HL-60/S4 treated with phorbol 12-myristate 13-acetate at 8.2 ng/mL for 4 days and 3 days (cell line): ENCODE data around the gene SULT1A2.
"Not testable (repeated sequence)": the region's sequence is repeated elsewhere in the genome, so short reads cannot be mapped to it uniquely, and the experiment has no call there.

Experiments
- in situ Hi-C: fragments of 300-500 bp; cut with MboI; formaldehyde crosslinking; loops from 2 replicates; pipeline ENCODE4 v1.15.0; 2022; ENCODE audit warnings: low sequenced_read_pairs

Gene SULT1A2

GRCh38 chr16:28609631-28610594 lies 13.1 kb upstream of the SULT1A2 start, which contains the start of gene SULT1A1:
SULT1A1 (minus strand) TSS chr16:28610044; CDS start chr16:28608855, 1,189 bp downstream.
- in situ Hi-C loops, result no loop called here

DNA sequence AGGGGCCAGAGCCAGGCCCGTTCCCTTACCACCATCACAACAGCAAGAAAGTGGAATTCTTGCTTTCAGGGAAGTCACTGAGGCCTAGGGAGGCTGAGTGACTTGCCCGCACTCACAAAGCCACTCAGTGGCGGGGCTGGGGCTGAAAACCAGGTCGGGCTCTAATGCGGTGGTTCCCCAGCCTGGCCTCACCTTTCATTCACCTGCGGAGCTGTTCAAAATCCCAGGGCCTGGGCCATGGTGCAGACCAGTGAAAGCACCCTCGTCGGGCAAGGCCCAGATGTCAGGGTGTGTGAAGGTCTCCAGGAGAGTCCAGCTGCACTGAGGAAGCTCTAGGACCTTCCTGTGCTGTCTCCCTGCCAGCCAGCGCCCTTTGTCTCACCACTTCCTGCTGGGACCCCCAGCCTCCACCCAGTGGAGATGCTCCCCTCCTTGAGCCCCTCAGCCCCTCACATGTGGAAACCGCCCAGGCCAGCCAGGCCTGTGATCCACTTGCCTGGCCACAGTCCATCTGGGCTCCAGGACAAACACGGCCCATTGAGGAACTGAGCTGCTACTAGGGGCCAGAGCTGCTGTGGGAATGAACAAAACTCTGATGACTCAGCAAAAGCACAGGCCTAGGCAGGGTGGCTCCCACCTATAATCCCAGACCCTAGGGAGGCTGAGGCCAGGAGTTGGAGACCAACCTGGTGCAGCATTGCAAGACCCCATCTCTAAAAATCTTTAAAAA lies 12.2 kb upstream of the SULT1A2 start:
- in situ Hi-C loops, result not testable (repeated sequence)

GRCh38 chr16:28608496-28608808 lies 11.6 kb upstream of the SULT1A2 start:
- in situ Hi-C loops, result not testable (repeated sequence)

DNA sequence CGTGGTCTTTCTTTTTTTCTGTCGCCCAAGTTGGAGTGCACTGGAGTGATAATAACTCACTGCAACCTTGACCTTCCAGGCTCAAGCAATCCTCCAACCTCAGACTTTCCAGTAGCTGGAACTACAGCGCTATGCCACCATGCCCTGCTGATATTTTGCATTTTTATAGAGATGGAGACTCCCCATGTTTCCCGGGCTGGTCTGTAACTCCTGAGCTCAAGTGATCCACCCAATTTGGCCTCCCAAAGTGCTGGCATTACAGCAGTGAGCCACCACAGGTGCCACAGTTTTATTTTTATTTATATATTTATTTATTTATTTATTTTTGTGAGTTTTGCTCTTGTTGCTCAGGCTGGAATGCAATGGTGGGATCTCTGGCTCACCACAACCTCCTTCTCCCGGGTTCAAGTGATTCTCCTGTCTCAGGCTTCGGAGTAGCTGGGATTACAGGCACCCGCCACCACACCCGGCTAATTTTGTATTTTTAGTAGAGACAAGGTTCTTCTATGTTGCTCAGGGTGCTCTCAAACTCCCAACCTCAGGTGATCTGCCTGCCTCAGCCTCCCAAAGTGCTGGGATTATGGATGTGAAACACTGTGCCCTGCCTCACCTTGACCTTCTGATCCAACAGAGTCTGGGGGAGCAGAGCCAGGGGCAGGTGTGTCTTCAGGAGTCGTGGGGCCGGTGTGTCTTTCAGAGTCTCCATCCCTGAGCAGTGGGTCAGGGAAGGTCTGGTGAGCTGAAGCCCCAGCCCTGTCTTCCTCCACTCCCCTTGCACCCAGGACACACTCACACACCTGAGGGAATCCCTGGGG lies 11.0 kb upstream of the SULT1A2 start:
- in situ Hi-C loops, result not testable (repeated sequence)

- in situ Hi-C loops, result no loop called here
Observed at GRCh38 chr16:28607116-28607623, 10.3 kb upstream of the SULT1A2 start.

DNA sequence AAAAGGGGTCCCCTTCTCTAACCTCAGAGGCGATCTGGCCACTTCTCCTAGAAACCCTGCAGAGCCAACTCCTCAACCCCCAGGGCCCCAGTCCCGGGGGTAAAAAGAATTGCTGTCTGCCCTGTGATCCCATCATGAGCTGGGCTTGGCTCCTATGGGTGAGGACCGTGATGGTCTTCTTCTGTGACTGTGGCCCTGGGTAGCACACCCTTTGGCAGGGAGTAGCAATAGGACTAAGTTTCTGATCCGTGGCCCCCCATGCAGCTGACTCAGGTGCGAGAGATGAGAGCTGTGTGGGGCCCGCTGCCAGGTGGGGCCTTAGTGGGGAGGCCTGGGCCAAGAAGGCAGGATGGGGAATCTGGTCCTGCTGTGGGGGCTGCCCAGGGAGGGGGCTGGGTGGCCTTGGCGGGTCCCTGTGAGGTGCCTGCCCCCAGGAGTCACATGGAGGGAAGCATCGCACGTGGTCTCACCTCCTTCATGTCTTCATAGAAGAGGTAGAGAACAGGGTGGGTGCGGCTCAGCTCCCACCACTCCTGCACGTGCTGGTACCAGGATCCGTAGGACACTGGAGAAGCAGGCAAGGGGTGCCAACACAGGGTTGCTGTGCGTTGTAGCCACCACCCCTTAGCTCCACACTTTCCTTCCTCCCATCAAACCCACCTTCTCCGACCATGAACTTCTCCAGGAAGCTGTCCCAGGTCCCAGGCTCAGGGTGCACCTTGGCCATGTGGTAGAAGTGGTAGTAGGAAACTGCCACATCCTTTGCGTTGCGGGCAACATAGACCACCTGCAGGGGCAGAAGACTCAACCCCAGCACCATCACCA lies 9.7 kb upstream of the SULT1A2 start:
- in situ Hi-C loops, result no loop called here

- in situ Hi-C loops, result no loop called here
Observed at GRCh38 chr16:28604186-28604565, 7.3 kb upstream of the SULT1A2 start.

- in situ Hi-C loops, result no loop called here
Observed at GRCh38 chr16:28603381-28604185, 6.7 kb upstream of the SULT1A2 start.

GRCh38 chr16:28602529-28602928 lies 5.7 kb upstream of the SULT1A2 start:
- in situ Hi-C loops, result no loop called here

DNA sequence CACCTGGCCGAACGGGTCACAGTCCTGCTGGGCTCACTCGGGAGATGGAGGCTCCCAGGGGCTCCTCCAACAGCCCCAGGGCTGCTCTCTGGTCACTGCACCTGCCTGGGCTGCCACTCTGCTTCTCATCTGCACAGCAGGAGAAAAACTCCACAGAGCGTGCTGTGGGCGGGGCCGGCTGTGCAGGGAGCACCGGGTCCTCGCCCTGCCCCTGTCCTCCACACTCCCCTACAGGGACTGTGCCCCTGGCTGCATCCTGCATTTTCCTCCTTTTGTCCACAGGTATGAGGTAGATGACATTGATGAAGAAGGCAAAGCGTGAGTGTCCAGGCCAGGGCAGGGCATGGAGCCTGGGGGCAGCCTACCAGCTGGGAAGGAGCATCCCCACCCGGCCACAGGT lies 5.2 kb upstream of the SULT1A2 start:
- in situ Hi-C loops, result not testable (repeated sequence)

DNA sequence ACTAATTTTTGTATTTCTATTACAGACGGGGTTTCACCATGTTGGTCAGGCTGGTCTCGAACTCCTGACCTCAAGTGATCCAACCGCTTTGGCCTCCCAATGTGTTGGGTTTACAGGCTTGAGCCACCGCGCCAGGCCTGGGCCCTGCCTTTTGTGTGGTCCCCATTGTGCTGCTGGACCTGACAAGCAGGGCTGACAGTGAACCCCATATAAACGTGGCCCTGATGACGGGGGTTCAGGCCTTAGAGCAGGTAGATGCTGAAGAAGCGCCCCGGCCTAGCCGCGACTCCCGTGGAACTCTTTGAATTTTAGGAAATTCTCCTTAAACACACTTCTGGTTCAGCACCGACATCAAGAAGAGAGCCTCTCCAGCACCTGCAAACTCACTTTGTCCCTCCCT lies 4.7 kb upstream of the SULT1A2 start:
- in situ Hi-C loops, result not testable (repeated sequence)

DNA sequence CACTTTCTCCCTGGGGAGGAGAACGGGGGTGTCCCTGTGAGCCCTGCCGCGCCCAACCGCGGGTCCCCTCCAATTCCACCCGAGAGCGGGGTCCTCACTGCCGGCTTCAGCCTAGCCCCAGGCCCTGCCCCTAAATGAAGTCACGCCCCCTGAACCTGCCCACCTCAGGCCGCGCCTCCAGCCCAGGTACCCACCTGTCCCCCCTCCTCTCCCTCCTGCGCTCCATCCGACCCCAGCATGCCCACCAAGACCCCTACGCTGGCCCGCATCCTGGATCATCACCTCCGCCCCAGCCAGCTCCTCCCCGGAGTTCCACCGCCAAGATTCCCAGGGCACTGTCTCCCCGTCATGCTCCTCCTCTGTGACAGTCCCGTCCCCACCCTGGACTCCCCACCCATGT lies 4.1 kb upstream of the SULT1A2 start:
- in situ Hi-C loops, result not testable (repeated sequence)

DNA sequence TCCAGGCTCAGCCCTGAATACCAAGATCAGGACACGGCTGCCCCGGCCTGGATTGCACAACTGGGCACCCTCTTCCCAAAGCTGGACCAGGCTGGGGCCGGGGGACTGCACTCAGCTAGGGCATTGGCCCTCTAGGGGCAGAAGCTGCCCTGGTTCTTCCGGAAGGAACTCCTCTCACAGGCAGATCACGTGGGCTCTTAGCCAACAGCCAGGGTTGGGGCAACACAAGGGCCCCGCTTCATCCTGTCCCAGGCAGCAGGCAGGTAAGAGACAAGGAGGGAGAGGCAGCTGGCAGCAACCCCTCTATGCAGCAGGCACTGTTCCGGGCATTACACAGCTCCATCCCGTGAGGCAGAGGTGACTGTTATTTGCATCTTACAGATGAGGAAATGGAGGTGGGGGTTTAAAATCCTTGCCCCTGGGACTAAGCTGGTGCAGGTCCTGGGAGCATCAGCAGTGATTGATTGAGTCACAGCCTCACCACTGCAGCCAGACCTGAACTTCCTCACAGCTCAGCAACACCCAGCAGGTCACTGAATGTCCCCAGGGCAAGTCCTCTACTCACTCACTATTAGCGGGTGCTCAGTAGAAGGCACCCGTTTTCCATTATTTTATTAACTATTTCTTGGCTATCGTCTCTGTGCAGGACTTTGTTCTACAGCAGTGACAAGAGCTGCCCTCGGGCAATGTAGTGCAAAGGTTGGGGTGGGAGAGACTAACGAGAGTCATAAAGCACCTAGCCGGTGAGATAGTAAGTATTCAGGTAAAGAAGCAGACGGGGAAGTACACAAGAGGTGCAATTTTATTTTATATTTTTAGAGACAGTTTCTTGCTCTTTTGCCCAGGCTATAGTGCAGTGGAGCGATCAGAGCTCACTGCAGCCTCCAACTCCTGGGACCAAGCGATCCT lies 2.8 kb upstream of the SULT1A2 start:
- in situ Hi-C loops, result loop anchor here (25.0 kb wide), 1 partner anchor 312 kb away; the partner anchor contains the start of gene SBK1

DNA sequence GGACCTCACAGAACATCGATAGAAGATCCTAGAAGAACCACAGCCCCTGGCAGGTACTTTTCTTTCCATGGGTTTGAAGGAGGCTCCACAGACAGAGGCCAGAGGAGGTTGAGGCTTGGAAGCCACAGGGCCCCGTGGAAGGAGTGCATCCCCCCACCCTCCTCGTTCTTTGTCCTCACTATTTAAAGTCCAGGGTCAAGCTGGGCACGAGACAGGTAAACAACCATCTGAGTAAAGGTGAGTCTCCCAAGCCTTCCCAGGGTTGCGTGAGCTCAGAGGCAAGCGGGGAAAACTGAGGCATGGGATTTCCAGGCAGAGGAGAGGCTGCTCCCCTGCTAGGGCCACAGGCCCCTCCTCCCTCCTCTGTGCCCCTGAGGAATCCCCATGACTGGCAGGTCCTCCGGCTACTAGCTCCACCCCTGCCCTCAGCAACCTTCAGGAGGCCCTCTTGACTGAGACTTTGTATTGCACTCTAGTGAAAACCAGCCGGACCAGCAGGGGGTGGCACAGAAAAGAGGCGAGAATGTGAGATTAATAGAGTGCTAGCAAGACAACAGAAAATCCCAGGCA lies 927 bp upstream of the SULT1A2 start:
- in situ Hi-C loops, result loop anchor here (25.0 kb wide), 1 partner anchor 310 kb away; the partner anchor contains the start of gene SBK1

GRCh38 chr16:28596115-28596630 lies 677 bp downstream of the SULT1A2 start:
- in situ Hi-C loops, result loop anchor here (25.0 kb wide), 1 partner anchor 309 kb away; the partner anchor contains the start of gene SBK1

GRCh38 chr16:28595451-28595850 lies 1.4 kb downstream of the SULT1A2 start:
- in situ Hi-C loops, result loop anchor here (25.0 kb wide), 1 partner anchor 308 kb away; the partner anchor contains the start of gene SBK1

- in situ Hi-C loops, result loop anchor here (25.0 kb wide), 1 partner anchor 306 kb away; the partner anchor contains the start of gene SBK1
Observed at GRCh38 chr16:28592979-28593553, 3.8 kb downstream of the SULT1A2 start.
